ENCODE results near the gene KCNC1. TPM values are rescaled to one million over a fixed set of nuclear protein-coding genes. Genes with fewer than 3 reads are reported as not detected.

The KCNC1 gene
- total and polyA plus RNA-seq, 5 donors, result 0.06 to 0.16 (median 0.09) TPM; not detected in 2

- Histone ChIP-seq H3K4me3 (ENCODE audit: low read length) (no peak overlapping the region), H3K27me3 (ENCODE audit: control insufficient read depth, insufficient read depth) (no peaks in the 10 kb centered on the region), H3K9me3 (ENCODE audit: control insufficient read depth, low read length) (no peaks in the 10 kb centered on the region), H3K27ac (ENCODE audit: low read length) (no peak overlapping the region), H3K4me1 (ENCODE audit: control insufficient read depth, insufficient read depth, low read length) (peaks cover 2% of the 10 kb centered on the region)
- DNase-seq (no peak), ATAC-seq (no peak)
- 93% methylated on average over 4 of the region's 4 CpGs for WGBS
- intact Hi-C loops (cut with DNase I), result no loop called here
Measured at GRCh38 chr11:17801166-17801565, 66.6 kb downstream of the KCNC1 start.

- no peak for DNase-seq
- 96% methylated on average over 4 of the region's 4 CpGs for WGBS
Measured at GRCh38 chr11:17802491-17802890, 67.9 kb downstream of the KCNC1 start.

GRCh38 chr11:17803754-17804334 is 69.3 kb downstream of the KCNC1 start:
- Histone ChIP-seq H3K4me3 (ENCODE audit: low read length) (no peak overlapping the region), H3K27ac (ENCODE audit: low read length) (no peak overlapping the region), H3K4me1 (ENCODE audit: control insufficient read depth, insufficient read depth, low read length) (no peaks in the 10 kb centered on the region), H3K27me3 (ENCODE audit: control insufficient read depth, insufficient read depth) (no peaks in the 10 kb centered on the region), H3K9me3 (ENCODE audit: control insufficient read depth, low read length) (no peaks in the 10 kb centered on the region)
- ATAC-seq, result no peak
- 87% methylated on average over 7 of the region's 7 CpGs for WGBS
- intact Hi-C loops (cut with DNase I), result no loop called here
- no peak for DNase-seq

More at GRCh38 chr11:17802491-17802890, 67.9 kb downstream of the KCNC1 start:
- Histone ChIP-seq H3K4me3 (ENCODE audit: low read length) (no peak overlapping the region), H3K4me1 (ENCODE audit: control insufficient read depth, insufficient read depth, low read length) (peaks cover 2% of the 10 kb centered on the region), H3K9me3 (ENCODE audit: control insufficient read depth, low read length) (no peaks in the 10 kb centered on the region), H3K27ac (ENCODE audit: low read length) (no peak overlapping the region), H3K27me3 (ENCODE audit: control insufficient read depth, insufficient read depth) (no peaks in the 10 kb centered on the region)
- intact Hi-C loops (cut with DNase I), result no loop called here
- ATAC-seq, result no peak

GRCh38 chr11:17805043-17805442 is 70.5 kb downstream of the KCNC1 start:
- 96% methylated on average over 4 of the region's 4 CpGs for WGBS
- no peak overlapping the region for H3K4me3 ChIP-seq (ENCODE audit: low read length)
- ATAC-seq (no peak), DNase-seq (no peak)
- intact Hi-C loops (cut with DNase I), result no loop called here
- H3K9me3 ChIP-seq (ENCODE audit: control insufficient read depth, low read length), result no peaks in the 10 kb centered on the region
- no peaks in the 10 kb centered on the region for H3K27me3 ChIP-seq (ENCODE audit: control insufficient read depth, insufficient read depth)
- H3K4me1 ChIP-seq (ENCODE audit: control insufficient read depth, insufficient read depth, low read length), result peaks cover under 1% of the 10 kb centered on the region
- H3K27ac ChIP-seq (ENCODE audit: low read length), result no peak overlapping the region

GRCh38 chr11:17805873-17806272 is 71.3 kb downstream of the KCNC1 start:
- WGBS, result 66% methylated on average over 1 of the region's 1 CpG
- H3K27ac ChIP-seq (ENCODE audit: low read length), result no peak overlapping the region
- no peaks in the 10 kb centered on the region for H3K27me3 ChIP-seq (ENCODE audit: control insufficient read depth, insufficient read depth)
- ATAC-seq (peak in 1 of 2 donors; percentile 38), DNase-seq (no peak)
- H3K4me3 ChIP-seq (ENCODE audit: low read length), result no peak overlapping the region
- H3K4me1 ChIP-seq (ENCODE audit: control insufficient read depth, insufficient read depth, low read length), result peaks cover 7% of the 10 kb centered on the region
- H3K9me3 ChIP-seq (ENCODE audit: control insufficient read depth, low read length), result no peaks in the 10 kb centered on the region
- intact Hi-C loops (cut with DNase I), result no loop called here

GRCh38 chr11:17807034-17807433 is 72.5 kb downstream of the KCNC1 start:
- H3K9me3 ChIP-seq (ENCODE audit: control insufficient read depth, low read length), result no peaks in the 10 kb centered on the region
- H3K4me1 ChIP-seq (ENCODE audit: control insufficient read depth, insufficient read depth, low read length), result peaks cover 8% of the 10 kb centered on the region
- no peak for DNase-seq
- WGBS, result 75% methylated on average over 4 of the region's 4 CpGs
- ATAC-seq, result peak in 1 of 2 donors; percentile 55
- intact Hi-C loops (cut with DNase I), result no loop called here
- H3K27me3 ChIP-seq (ENCODE audit: control insufficient read depth, insufficient read depth), result no peaks in the 10 kb centered on the region
- no peak overlapping the region for H3K27ac ChIP-seq (ENCODE audit: low read length)
- no peak overlapping the region for H3K4me3 ChIP-seq (ENCODE audit: low read length)

- ATAC-seq (no peak), DNase-seq (no peak)
- WGBS, result 92% methylated on average over 1 of the region's 1 CpG
- Histone ChIP-seq H3K4me3 (ENCODE audit: low read length) (no peak overlapping the region), H3K4me1 (ENCODE audit: control insufficient read depth, insufficient read depth, low read length) (peaks cover 8% of the 10 kb centered on the region), H3K27me3 (ENCODE audit: control insufficient read depth, insufficient read depth) (no peaks in the 10 kb centered on the region), H3K9me3 (ENCODE audit: control insufficient read depth, low read length) (no peaks in the 10 kb centered on the region), H3K27ac (ENCODE audit: low read length) (no peak overlapping the region)
- intact Hi-C loops (cut with DNase I), result no loop called here
Measured at GRCh38 chr11:17810041-17810440, 75.5 kb downstream of the KCNC1 start.

- WGBS, result 22% methylated on average over 3 of the region's 3 CpGs
- H3K4me3 ChIP-seq (ENCODE audit: low read length), result no peak overlapping the region
- no peaks in the 10 kb centered on the region for H3K9me3 ChIP-seq (ENCODE audit: control insufficient read depth, low read length)
- H3K4me1 ChIP-seq (ENCODE audit: control insufficient read depth, insufficient read depth, low read length), result peaks cover 8% of the 10 kb centered on the region
- ATAC-seq (peak in 1 of 2 donors; percentile 32), DNase-seq (peak in 1 of 3 donors; percentile 47)
- intact Hi-C loops (cut with DNase I), result no loop called here
- H3K27me3 ChIP-seq (ENCODE audit: control insufficient read depth, insufficient read depth), result no peaks in the 10 kb centered on the region
- H3K27ac ChIP-seq (ENCODE audit: low read length), result no peak overlapping the region
Measured at GRCh38 chr11:17810746-17811145, 76.2 kb downstream of the KCNC1 start.

GRCh38 chr11:17811352-17811751 is 76.8 kb downstream of the KCNC1 start:
- Histone ChIP-seq H3K4me3 (ENCODE audit: low read length) (no peak overlapping the region), H3K27ac (ENCODE audit: low read length) (no peak overlapping the region), H3K27me3 (ENCODE audit: control insufficient read depth, insufficient read depth) (no peaks in the 10 kb centered on the region), H3K9me3 (ENCODE audit: control insufficient read depth, low read length) (no peaks in the 10 kb centered on the region), H3K4me1 (ENCODE audit: control insufficient read depth, insufficient read depth, low read length) (peaks cover 8% of the 10 kb centered on the region)
- DNase-seq, result no peak
- intact Hi-C loops (cut with DNase I), result no loop called here
- no peak for ATAC-seq
- 71% methylated on average over 7 of the region's 7 CpGs for WGBS

GRCh38 chr11:17812091-17812864 is 77.7 kb downstream of the KCNC1 start:
- WGBS, result 53% methylated on average over 2 of the region's 2 CpGs
- Histone ChIP-seq H3K27ac (ENCODE audit: low read length) (no peak overlapping the region), H3K27me3 (ENCODE audit: control insufficient read depth, insufficient read depth) (no peaks in the 10 kb centered on the region), H3K4me3 (ENCODE audit: low read length) (no peak overlapping the region), H3K4me1 (ENCODE audit: control insufficient read depth, insufficient read depth, low read length) (peaks cover 12% of the 10 kb centered on the region), H3K9me3 (ENCODE audit: control insufficient read depth, low read length) (no peaks in the 10 kb centered on the region)
- DNase-seq, result no peak
- no peak for ATAC-seq
- intact Hi-C loops (cut with DNase I), result no loop called here

- no peak overlapping the region for H3K4me3 ChIP-seq (ENCODE audit: low read length)
- ATAC-seq (no peak), DNase-seq (no peak)
- no peaks in the 10 kb centered on the region for H3K27me3 ChIP-seq (ENCODE audit: control insufficient read depth, insufficient read depth)
- H3K4me1 ChIP-seq (ENCODE audit: control insufficient read depth, insufficient read depth, low read length), result peaks cover 12% of the 10 kb centered on the region
- intact Hi-C loops (cut with DNase I), result no loop called here
- 73% methylated on average over 4 of the region's 4 CpGs for WGBS
- H3K27ac ChIP-seq (ENCODE audit: low read length), result no peak overlapping the region
- H3K9me3 ChIP-seq (ENCODE audit: control insufficient read depth, low read length), result no peaks in the 10 kb centered on the region
Measured at GRCh38 chr11:17812865-17813187, 78.2 kb downstream of the KCNC1 start.
